GM18502 (cell line): Measurements from ENCODE around the gene IFT88.
"Not testable (repeated sequence)": the region's sequence is repeated elsewhere in the genome, so short reads cannot be mapped to it uniquely, and the experiment has no call there.

Experiments
- ATAC-seq: cut with Tn5 transposase; IDR thresholded peaks from one replicate; pipeline ENCODE4 v1.9.1; 2021; ENCODE audit warnings: mild to moderate bottlenecking; ENCODE audit not compliant: unreplicated experiment, poor library complexity

The IFT88 gene

GRCh38 chr13:20623000-20623399 lies 56.0 kb downstream of the IFT88 start:
- no peak for ATAC-seq

GRCh38 chr13:20624213-20624612 lies 57.3 kb downstream of the IFT88 start:
- no peak for ATAC-seq

- no peak for ATAC-seq
Observed at GRCh38 chr13:20633802-20634201, 66.8 kb downstream of the IFT88 start.

- ATAC-seq: no peak
Observed at GRCh38 chr13:20636079-20636478, 69.1 kb downstream of the IFT88 start.

GRCh38 chr13:20637811-20638210 lies 70.9 kb downstream of the IFT88 start:
- ATAC-seq: no peak

GRCh38 chr13:20647758-20648157 lies 80.8 kb downstream of the IFT88 start:
- no peak for ATAC-seq

GRCh38 chr13:20652946-20653345 lies 86.0 kb downstream of the IFT88 start:
- no peak for ATAC-seq

- ATAC-seq: no peak
Observed at GRCh38 chr13:20654156-20654555, 87.2 kb downstream of the IFT88 start.

- ATAC-seq: no peak
Observed at GRCh38 chr13:20658451-20659040, 91.6 kb downstream of the IFT88 start.

GRCh38 chr13:20664351-20664750 lies 97.4 kb downstream of the IFT88 start:
- ATAC-seq: no peak

- ATAC-seq: no peak
Observed at GRCh38 chr13:20666948-20667347, 100.0 kb downstream of the IFT88 start.

GRCh38 chr13:20667857-20668437 lies 101.0 kb downstream of the IFT88 start:
- no peak for ATAC-seq

GRCh38 chr13:20669162-20669561 lies 102.2 kb downstream of the IFT88 start:
- ATAC-seq: no peak

- ATAC-seq: no peak
Observed at GRCh38 chr13:20671789-20672188, 104.8 kb downstream of the IFT88 start.

- no peak for ATAC-seq
Observed at GRCh38 chr13:20672772-20673171, 105.8 kb downstream of the IFT88 start.

GRCh38 chr13:20673715-20674114 lies 106.8 kb downstream of the IFT88 start:
- ATAC-seq: no peak

- ATAC-seq: no peak
Observed at GRCh38 chr13:20676213-20676612, 109.3 kb downstream of the IFT88 start.

GRCh38 chr13:20678606-20679005 lies 111.6 kb downstream of the IFT88 start:
- ATAC-seq: not testable (repeated sequence)

- no peak for ATAC-seq
Observed at GRCh38 chr13:20679879-20680278, 112.9 kb downstream of the IFT88 start.

- ATAC-seq: no peak
Observed at GRCh38 chr13:20680416-20681080, 113.6 kb downstream of the IFT88 start.

GRCh38 chr13:20681481-20681880 lies 114.5 kb downstream of the IFT88 start:
- not testable (repeated sequence) for ATAC-seq

- ATAC-seq: no peak
Observed at GRCh38 chr13:20682061-20682460, 115.1 kb downstream of the IFT88 start.
